DLD1 (cell line): Measurements from ENCODE around the gene OGDH.

Source experiments
- in situ Hi-C: cut with HindIII; loops from 2 replicates; pipeline ENCODE4 v1.10.0; 2017; ENCODE audit warnings: low sequenced_read_pairs

The OGDH gene

GRCh38 chr7:44618045-44618444 is 11.6 kb downstream of the OGDH start:
- in situ Hi-C loops, result no loop called here

GRCh38 chr7:44618753-44619152 is 12.3 kb downstream of the OGDH start:
- in situ Hi-C loops, result no loop called here

GRCh38 chr7:44621034-44621749 is 14.8 kb downstream of the OGDH start:
- in situ Hi-C loops, result no loop called here

GRCh38 chr7:44621750-44622103 is 15.3 kb downstream of the OGDH start:
- in situ Hi-C loops, result no loop called here

- in situ Hi-C loops, result no loop called here
These were observed 16.1 kb downstream of the OGDH start for GRCh38 chr7:44622342-44623151.

GRCh38 chr7:44624318-44624717 is 17.9 kb downstream of the OGDH start:
- in situ Hi-C loops, result no loop called here

- in situ Hi-C loops, result no loop called here
These were observed 19.4 kb downstream of the OGDH start for GRCh38 chr7:44625526-44626471.

GRCh38 chr7:44626620-44627019 is 20.2 kb downstream of the OGDH start:
- in situ Hi-C loops, result no loop called here

GRCh38 chr7:44629829-44630522 is 23.5 kb downstream of the OGDH start:
- in situ Hi-C loops, result no loop called here

- in situ Hi-C loops, result no loop called here
These were observed 24.5 kb downstream of the OGDH start for GRCh38 chr7:44630792-44631457.

- in situ Hi-C loops, result no loop called here
These were observed 25.2 kb downstream of the OGDH start for GRCh38 chr7:44631458-44632115.

- in situ Hi-C loops, result no loop called here
These were observed 25.8 kb downstream of the OGDH start for GRCh38 chr7:44632196-44632595.

GRCh38 chr7:44633254-44634186 is 27.1 kb downstream of the OGDH start:
- in situ Hi-C loops, result no loop called here

- in situ Hi-C loops, result no loop called here
These were observed 27.9 kb downstream of the OGDH start for GRCh38 chr7:44634187-44634838.

GRCh38 chr7:44634839-44635591 is 28.6 kb downstream of the OGDH start:
- in situ Hi-C loops, result no loop called here

GRCh38 chr7:44636041-44636584 is 29.7 kb downstream of the OGDH start:
- in situ Hi-C loops, result no loop called here

GRCh38 chr7:44636926-44637325 is 30.5 kb downstream of the OGDH start:
- in situ Hi-C loops, result no loop called here
